HepG2 (cell line): Measurements from ENCODE around the gene LRRC15. TPM values are rescaled to one million over a fixed set of nuclear protein-coding genes. Genes with fewer than 3 reads are reported as not detected.

Experiments
- ERF ChIP-seq: IDR thresholded peaks from 2 replicates; pipeline ENCODE4 v1.6.1; 2018; ENCODE audit warnings: missing biosample characterization, missing genetic modification reagents
- FOXC1 ChIP-seq: sonication (generic); formaldehyde crosslinking; IDR thresholded peaks from 2 replicates; pipeline ENCODE4 v1.8.0; 2022; ENCODE audit warnings: mild to moderate bottlenecking, missing genetic modification reagents, borderline replicate concordance
- KLF13 ChIP-seq: sonication (generic); formaldehyde crosslinking; IDR thresholded peaks from 2 replicates; pipeline ENCODE4 v1.4.0; 2020; ENCODE audit warnings: mild to moderate bottlenecking, missing genetic modification reagents
- MBD4 ChIP-seq: IDR thresholded peaks from 2 replicates; pipeline ENCODE4 v1.6.1; 2012; ENCODE audit warnings: low read length, inconsistent platforms, borderline replicate concordance
- NR2F1 ChIP-seq, 2 experiments: fragments of 450-650 bp in 1 of 2; formaldehyde crosslinking in 1 of 2; IDR thresholded peaks; 2 replicates each; pipeline versions ENCODE4 v1.5.0 to v1.6.1; 2016 to 2020; ENCODE audit warnings: mild to moderate bottlenecking in 1 of 2, missing compliant biosample characterization in 1 of 2, missing genetic modification reagents in 1 of 2, moderate library complexity in 1 of 2
- POLR2A ChIP-seq, 2 experiments: IDR thresholded peaks; 2 replicates each; pipeline ENCODE4 v1.6.1; 2011; ENCODE audit warnings: low read depth in 2 of 2, low read length in 2 of 2, mild to moderate bottlenecking in 1 of 2, moderate library complexity in 1 of 2; ENCODE audit not compliant: insufficient read depth in 1 of 2
- SOX13 ChIP-seq, 3 experiments: fragments of 450-650 bp in 1 of 3; sonication (generic) in 1 of 3; formaldehyde crosslinking in 1 of 3; IDR thresholded peaks in 2 of 3; conservative IDR thresholded peaks in 1 of 3; 2 replicates each; pipeline versions ENCODE4 v1.5.0 to v1.6.1; 2016 to 2020; ENCODE audit warnings: antibody characterized with exemption in 1 of 3, mild to moderate bottlenecking in 1 of 3, missing compliant biosample characterization in 1 of 3, missing genetic modification reagents in 1 of 3, moderate library complexity in 1 of 3
- TAF1 ChIP-seq: sonication (generic); formaldehyde crosslinking; IDR thresholded peaks from 2 replicates; pipeline ENCODE4 v1.4.0; 2020; ENCODE audit warnings: missing genetic modification reagents
- XRCC5 ChIP-seq: fragments of 200-400 bp; formaldehyde crosslinking; optimal IDR thresholded peaks from 2 replicates; pipeline ENCODE3; 2017; ENCODE audit warnings: mild to moderate bottlenecking, low read length
- ZFYVE20 ChIP-seq: sonication (generic); formaldehyde crosslinking; IDR thresholded peaks from 2 replicates; pipeline ENCODE4 v1.8.0; 2023; ENCODE audit warnings: low read depth, mild to moderate bottlenecking, moderate library complexity, missing genetic modification reagents, borderline replicate concordance
- ZNF12 ChIP-seq: sonication (generic); formaldehyde crosslinking; IDR thresholded peaks from 2 replicates; pipeline ENCODE4 v1.5.0; 2020; ENCODE audit warnings: missing genetic modification reagents
- ZNF143 ChIP-seq: sonication (generic); formaldehyde crosslinking; IDR thresholded peaks from 2 replicates; pipeline ENCODE4 v1.4.0; 2020; ENCODE audit warnings: missing genetic modification reagents
- ZNF598 ChIP-seq: sonication (generic); formaldehyde crosslinking; IDR thresholded peaks from 2 replicates; pipeline ENCODE4 v1.5.1; 2020; ENCODE audit warnings: mild to moderate bottlenecking, missing genetic modification reagents, borderline replicate concordance
- ZNF607 ChIP-seq: sonication (generic); formaldehyde crosslinking; IDR thresholded peaks from 2 replicates; pipeline ENCODE4 v1.5.1; 2020; ENCODE audit warnings: missing genetic modification reagents, mild to moderate bottlenecking, borderline replicate concordance
- ZNF777 ChIP-seq: sonication (generic); formaldehyde crosslinking; IDR thresholded peaks from 2 replicates; pipeline ENCODE4 v1.4.0; 2020; ENCODE audit warnings: missing genetic modification reagents
- polyA plus RNA-seq, 8 experiments: library from polyadenylated mRNA; depleted of rRNA in 3 of 8; stranded (reverse) in 7 of 8; unstranded in 1 of 8; fragments of >200 nt; fragmentation: Illumina TruSeq in 4 of 8; extraction: Trizol in 4 of 8; gene quantifications; 2 replicates each; pipeline versions ENCODE4 v1.2.1 to v1.2.3, GENCODE V29; 2011 to 2016; ENCODE audit warnings: low read depth in 4 of 8, missing spikeins in 1 of 8, mixed read lengths in 1 of 8; ENCODE audit not compliant: insufficient read depth in 1 of 8
- total RNA-seq, 5 experiments: library from RNA; depleted of rRNA; stranded (reverse); fragments of >200 nt; fragmentation: Illumina TruSeq; extraction: Trizol; gene quantifications; 2 replicates each; pipeline ENCODE4 v1.2.3, GENCODE V29; 2016; ENCODE audit warnings: low read depth in 1 of 5
- TF ChIP-seq, protein P1 (sequence below): sonication (generic); formaldehyde crosslinking; conservative IDR thresholded peaks from 2 replicates; pipeline ENCODE4 v1.4.0; 2020; ENCODE audit warnings: mild to moderate bottlenecking, missing genetic modification reagents, moderate library complexity
- TF ChIP-seq, protein P2 (sequence below): sonication (generic); formaldehyde crosslinking; IDR thresholded peaks from 2 replicates; pipeline ENCODE4 v1.5.1; 2020; ENCODE audit warnings: mild to moderate bottlenecking, missing genetic modification reagents
- TF ChIP-seq, protein P3 (sequence below): sonication (generic); formaldehyde crosslinking; IDR thresholded peaks from 2 replicates; pipeline ENCODE4 v1.8.1; 2023; ENCODE audit warnings: mild to moderate bottlenecking, missing genetic modification reagents
- TF ChIP-seq, protein P4 (sequence below): sonication (generic); formaldehyde crosslinking; IDR thresholded peaks from 2 replicates; pipeline ENCODE4 v1.8.0; 2022; ENCODE audit warnings: missing genetic modification reagents, mild to moderate bottlenecking, moderate library complexity, borderline replicate concordance

The LRRC15 gene
- total and polyA plus RNA-seq, 2 of the 13 experiments (the other 11 are each of a cell fraction or from before 2014, with no cell fraction given) = not detected

DNA sequence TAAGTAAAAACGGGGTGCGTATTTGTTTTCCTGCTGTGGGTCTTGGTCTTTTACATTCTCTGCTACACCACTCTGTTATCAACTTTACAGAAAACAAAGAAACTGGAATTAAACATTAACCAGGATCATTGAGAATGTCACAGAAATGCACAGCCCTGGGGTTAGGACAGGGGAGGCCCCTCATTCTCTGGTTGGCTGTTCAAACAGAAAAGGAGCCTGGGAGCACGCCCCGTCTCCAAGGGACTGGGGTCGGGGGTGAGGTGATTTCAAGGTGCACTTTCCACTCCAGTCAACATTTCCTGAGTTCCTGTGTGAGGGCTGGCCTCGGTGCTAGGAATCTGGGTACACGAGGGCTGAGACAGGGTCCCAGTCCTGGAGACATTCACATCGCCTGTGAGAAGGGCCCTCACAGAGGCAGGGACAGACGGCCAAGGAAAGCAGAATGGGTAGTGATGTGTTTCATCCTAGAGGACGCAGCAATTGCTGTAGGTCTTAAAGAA lies 48.7 kb downstream of the LRRC15 start (continued):
- TF ChIP-seq, protein P1, sequence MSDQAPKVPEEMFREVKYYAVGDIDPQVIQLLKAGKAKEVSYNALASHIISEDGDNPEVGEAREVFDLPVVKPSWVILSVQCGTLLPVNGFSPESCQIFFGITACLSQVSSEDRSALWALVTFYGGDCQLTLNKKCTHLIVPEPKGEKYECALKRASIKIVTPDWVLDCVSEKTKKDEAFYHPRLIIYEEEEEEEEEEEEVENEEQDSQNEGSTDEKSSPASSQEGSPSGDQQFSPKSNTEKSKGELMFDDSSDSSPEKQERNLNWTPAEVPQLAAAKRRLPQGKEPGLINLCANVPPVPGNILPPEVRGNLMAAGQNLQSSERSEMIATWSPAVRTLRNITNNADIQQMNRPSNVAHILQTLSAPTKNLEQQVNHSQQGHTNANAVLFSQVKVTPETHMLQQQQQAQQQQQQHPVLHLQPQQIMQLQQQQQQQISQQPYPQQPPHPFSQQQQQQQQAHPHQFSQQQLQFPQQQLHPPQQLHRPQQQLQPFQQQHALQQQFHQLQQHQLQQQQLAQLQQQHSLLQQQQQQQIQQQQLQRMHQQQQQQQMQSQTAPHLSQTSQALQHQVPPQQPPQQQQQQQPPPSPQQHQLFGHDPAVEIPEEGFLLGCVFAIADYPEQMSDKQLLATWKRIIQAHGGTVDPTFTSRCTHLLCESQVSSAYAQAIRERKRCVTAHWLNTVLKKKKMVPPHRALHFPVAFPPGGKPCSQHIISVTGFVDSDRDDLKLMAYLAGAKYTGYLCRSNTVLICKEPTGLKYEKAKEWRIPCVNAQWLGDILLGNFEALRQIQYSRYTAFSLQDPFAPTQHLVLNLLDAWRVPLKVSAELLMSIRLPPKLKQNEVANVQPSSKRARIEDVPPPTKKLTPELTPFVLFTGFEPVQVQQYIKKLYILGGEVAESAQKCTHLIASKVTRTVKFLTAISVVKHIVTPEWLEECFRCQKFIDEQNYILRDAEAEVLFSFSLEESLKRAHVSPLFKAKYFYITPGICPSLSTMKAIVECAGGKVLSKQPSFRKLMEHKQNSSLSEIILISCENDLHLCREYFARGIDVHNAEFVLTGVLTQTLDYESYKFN = peak; percentile 96
- TF ChIP-seq NR2F1 (CRISPR knock-in tag; IDR thresholded peaks at IDR 0.05) (peak in 1 of 2 experiments; percentile 35; a peak in 2 of 4 replicates), FOXC1 (CRISPR knock-in tag) (0 out of 2 replicates have a peak, but pooled peaks have one; percentile 32), ZNF607 (CRISPR knock-in tag) (0 out of 2 replicates have a peak, but pooled peaks have one; percentile 37), ZNF598 (CRISPR knock-in tag) (0 out of 2 replicates have a peak, but pooled peaks have one; percentile 6), ERF (CRISPR knock-in tag) (peak; percentile 30; the same call in 1 of the 2 replicates), ZNF143 (CRISPR knock-in tag) (peak; percentile 59), ZNF777 (CRISPR knock-in tag) (peak; percentile 26; the same call in 1 of the 2 replicates), ZFYVE20 (CRISPR knock-in tag) (no peak), TAF1 (peak; percentile 48; the same call in 1 of the 2 replicates), ZNF12 (CRISPR knock-in tag) (no peak), SOX13 (IDR thresholded peaks at IDR 0.05) (peak; percentile 87), SOX13 (CRISPR knock-in tag; conservative IDR thresholded peaks at IDR 0.05 in 1 of 2, IDR thresholded peaks at IDR 0.05 in 1 of 2) (peak in 1 of 2 experiments; percentile 97; a peak in 2 of 4 replicates), POLR2A (IDR thresholded peaks at IDR 0.05; ENCODE audit: insufficient read depth in 1 of 2, low read depth in 2 of 2, low read length in 2 of 2) (peak in 1 of 2 experiments; percentile 73; a peak in 2 of 4 replicates), KLF13 (CRISPR knock-in tag) (no peak), MBD4 (no peak), XRCC5 (no peak)
- TF ChIP-seq, protein P2, sequence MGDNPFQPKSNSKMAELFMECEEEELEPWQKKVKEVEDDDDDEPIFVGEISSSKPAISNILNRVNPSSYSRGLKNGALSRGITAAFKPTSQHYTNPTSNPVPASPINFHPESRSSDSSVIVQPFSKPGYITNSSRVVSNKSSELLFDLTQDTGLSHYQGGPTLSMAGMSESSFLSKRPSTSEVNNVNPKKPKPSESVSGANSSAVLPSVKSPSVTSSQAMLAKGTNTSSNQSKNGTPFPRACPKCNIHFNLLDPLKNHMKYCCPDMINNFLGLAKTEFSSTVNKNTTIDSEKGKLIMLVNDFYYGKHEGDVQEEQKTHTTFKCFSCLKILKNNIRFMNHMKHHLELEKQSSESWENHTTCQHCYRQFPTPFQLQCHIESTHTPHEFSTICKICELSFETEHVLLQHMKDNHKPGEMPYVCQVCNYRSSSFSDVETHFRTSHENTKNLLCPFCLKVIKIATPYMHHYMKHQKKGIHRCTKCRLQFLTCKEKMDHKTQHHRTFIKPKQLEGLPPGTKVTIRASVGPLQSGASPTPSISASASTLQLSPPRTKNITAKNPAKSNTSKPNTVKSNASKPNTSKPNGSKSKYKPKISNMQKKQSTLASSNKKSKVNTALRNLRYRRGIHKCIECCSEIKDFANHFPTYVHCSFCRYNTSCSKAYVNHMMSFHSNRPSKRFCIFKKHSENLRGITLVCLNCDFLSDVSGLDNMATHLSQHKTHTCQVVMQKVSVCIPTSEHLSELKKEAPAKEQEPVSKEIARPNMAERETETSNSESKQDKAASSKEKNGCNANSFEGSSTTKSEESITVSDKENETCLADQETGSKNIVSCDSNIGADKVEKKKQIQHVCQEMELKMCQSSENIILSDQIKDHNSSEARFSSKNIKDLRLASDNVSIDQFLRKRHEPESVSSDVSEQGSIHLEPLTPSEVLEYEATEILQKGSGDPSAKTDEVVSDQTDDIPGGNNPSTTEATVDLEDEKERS (CRISPR knock-in tag) = peak; percentile 10; the same call in 1 of the 2 replicates
- TF ChIP-seq, protein P3, sequence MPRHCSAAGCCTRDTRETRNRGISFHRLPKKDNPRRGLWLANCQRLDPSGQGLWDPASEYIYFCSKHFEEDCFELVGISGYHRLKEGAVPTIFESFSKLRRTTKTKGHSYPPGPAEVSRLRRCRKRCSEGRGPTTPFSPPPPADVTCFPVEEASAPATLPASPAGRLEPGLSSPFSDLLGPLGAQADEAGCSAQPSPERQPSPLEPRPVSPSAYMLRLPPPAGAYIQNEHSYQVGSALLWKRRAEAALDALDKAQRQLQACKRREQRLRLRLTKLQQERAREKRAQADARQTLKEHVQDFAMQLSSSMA (CRISPR knock-in tag) = 0 out of 2 replicates have a peak, but pooled peaks have one; percentile 44
- TF ChIP-seq, protein P4, sequence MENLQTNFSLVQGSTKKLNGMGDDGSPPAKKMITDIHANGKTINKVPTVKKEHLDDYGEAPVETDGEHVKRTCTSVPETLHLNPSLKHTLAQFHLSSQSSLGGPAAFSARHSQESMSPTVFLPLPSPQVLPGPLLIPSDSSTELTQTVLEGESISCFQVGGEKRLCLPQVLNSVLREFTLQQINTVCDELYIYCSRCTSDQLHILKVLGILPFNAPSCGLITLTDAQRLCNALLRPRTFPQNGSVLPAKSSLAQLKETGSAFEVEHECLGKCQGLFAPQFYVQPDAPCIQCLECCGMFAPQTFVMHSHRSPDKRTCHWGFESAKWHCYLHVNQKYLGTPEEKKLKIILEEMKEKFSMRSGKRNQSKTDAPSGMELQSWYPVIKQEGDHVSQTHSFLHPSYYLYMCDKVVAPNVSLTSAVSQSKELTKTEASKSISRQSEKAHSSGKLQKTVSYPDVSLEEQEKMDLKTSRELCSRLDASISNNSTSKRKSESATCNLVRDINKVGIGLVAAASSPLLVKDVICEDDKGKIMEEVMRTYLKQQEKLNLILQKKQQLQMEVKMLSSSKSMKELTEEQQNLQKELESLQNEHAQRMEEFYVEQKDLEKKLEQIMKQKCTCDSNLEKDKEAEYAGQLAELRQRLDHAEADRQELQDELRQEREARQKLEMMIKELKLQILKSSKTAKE (CRISPR knock-in tag) = peak; percentile 64; the same call in 1 of the 2 replicates
